CD4-positive, alpha-beta T cell treated with Interleukin-1 beta for 1 hour (primary cell): Measurements from ENCODE around the gene KIF24.
A peak's percentile ranks its signal among the peaks of the same experiment; 100 is the strongest.
"Not testable (repeated sequence)": the region's sequence is repeated elsewhere in the genome, so short reads cannot be mapped to it uniquely, and the experiment has no call there.

Experiments used
- DNase-seq, 2 donors: peaks; one replicate each; pipeline ENCODE4 v3.0.0-alpha.2; 2020 to 2022

The KIF24 gene, protein sequence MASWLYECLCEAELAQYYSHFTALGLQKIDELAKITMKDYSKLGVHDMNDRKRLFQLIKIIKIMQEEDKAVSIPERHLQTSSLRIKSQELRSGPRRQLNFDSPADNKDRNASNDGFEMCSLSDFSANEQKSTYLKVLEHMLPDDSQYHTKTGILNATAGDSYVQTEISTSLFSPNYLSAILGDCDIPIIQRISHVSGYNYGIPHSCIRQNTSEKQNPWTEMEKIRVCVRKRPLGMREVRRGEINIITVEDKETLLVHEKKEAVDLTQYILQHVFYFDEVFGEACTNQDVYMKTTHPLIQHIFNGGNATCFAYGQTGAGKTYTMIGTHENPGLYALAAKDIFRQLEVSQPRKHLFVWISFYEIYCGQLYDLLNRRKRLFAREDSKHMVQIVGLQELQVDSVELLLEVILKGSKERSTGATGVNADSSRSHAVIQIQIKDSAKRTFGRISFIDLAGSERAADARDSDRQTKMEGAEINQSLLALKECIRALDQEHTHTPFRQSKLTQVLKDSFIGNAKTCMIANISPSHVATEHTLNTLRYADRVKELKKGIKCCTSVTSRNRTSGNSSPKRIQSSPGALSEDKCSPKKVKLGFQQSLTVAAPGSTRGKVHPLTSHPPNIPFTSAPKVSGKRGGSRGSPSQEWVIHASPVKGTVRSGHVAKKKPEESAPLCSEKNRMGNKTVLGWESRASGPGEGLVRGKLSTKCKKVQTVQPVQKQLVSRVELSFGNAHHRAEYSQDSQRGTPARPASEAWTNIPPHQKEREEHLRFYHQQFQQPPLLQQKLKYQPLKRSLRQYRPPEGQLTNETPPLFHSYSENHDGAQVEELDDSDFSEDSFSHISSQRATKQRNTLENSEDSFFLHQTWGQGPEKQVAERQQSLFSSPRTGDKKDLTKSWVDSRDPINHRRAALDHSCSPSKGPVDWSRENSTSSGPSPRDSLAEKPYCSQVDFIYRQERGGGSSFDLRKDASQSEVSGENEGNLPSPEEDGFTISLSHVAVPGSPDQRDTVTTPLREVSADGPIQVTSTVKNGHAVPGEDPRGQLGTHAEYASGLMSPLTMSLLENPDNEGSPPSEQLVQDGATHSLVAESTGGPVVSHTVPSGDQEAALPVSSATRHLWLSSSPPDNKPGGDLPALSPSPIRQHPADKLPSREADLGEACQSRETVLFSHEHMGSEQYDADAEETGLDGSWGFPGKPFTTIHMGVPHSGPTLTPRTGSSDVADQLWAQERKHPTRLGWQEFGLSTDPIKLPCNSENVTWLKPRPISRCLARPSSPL (N-terminal part only)

DNA sequence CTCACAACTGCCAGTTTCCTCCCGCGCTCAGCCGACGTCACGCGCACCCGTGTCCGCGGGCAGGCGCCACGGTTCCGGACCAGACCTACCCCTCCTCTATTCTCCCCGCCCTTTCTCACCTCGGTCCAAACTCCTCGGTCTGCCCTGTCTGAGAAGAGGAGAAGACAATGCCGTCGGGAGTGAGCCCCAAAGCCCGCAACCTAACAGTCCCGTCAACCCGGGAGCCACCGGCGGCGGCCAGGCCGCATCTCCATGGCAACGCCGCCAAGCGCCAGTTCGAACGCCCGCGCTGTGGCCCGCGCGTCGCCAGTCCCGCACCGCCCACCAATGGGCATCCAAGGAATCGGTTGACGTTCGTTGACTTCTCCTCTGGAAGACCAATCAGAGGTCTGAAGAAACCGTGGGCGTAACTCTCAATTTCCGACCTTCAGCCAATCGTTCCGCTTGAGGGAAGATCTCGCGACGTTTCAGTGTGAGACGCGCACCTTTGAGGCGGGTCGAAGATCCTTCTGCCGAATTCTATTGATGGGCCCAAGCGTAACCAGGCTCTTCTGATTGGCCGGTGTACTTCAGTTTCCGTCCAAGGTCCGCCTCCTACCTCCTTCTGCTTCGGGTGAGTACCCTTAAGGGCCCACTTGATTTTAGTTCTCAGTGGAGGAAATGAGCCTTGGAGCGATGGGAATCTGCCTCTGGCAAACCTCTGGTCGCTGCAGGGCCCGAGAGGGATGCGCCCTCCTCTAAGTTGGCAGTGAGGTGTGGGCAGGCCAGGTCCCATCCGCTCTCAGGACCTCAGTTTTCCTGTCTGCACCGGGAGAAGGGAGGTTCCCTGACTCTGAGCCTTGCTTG is at the start of gene KIF24, which contains the start of gene NUDT2:
Gene KIF24, minus strand, starts transcription at position 282 of the 846 bp plus-strand sequence. CDS start 17,922 bp downstream, outside the sequence.
Gene NUDT2, plus strand, starts transcription at position 583 of the 846 bp plus-strand sequence. CDS start 9,471 bp downstream, outside the sequence.
- DNase-seq, result peak; percentile 99

DNA sequence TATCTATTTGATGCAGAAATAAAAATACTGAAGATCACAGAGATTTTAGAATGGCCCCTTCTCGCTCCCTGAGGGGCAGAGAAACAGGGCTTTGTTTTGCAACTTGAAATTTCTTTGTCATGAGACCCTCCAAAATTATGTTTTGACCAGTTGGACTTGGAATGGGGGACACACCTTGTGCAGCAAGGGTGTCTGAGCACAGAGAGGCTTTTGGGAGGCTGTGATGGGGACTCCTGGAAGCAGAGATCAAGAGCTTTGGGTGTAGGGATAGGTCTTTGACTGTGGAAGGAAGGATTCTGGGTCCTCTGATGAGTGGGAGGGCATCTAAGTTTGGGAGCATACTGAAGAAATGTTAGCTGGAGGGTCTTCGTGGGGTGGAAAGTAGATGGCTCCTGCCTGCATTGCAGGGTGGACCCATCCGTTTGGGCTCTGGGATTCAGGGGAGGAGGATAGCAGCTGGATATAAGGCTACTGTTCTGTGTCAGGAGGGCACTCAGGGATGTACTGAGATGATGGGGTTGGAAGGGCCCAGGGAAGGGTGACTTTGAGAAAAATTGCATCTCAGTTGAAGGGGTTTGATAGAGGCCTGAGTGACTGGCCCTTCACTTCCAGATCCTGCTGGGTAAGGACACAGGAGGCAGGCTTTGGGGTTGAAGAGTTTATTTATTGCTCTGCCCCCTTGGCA is 49.5 kb upstream of the KIF24 start:
- DNase-seq, result no peak

DNA sequence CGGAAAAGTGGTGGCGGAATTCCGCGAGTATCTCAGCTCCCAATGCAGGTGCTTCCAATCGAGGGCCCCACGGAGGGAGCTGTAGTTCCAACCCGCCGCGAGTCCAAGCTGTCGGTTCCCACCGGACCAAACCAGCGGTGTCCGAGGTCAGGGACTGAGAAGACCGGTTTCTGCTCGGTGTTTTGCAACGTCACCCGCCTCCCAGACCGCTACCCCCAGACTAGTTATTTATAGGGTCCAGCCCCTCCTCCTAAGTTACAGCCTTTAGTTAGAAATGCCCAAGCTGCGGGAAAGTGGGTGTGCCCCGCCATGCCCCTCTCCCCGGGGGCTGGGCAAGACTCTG is 48.3 kb upstream of the KIF24 start:
- DNase-seq, result no peak

DNA sequence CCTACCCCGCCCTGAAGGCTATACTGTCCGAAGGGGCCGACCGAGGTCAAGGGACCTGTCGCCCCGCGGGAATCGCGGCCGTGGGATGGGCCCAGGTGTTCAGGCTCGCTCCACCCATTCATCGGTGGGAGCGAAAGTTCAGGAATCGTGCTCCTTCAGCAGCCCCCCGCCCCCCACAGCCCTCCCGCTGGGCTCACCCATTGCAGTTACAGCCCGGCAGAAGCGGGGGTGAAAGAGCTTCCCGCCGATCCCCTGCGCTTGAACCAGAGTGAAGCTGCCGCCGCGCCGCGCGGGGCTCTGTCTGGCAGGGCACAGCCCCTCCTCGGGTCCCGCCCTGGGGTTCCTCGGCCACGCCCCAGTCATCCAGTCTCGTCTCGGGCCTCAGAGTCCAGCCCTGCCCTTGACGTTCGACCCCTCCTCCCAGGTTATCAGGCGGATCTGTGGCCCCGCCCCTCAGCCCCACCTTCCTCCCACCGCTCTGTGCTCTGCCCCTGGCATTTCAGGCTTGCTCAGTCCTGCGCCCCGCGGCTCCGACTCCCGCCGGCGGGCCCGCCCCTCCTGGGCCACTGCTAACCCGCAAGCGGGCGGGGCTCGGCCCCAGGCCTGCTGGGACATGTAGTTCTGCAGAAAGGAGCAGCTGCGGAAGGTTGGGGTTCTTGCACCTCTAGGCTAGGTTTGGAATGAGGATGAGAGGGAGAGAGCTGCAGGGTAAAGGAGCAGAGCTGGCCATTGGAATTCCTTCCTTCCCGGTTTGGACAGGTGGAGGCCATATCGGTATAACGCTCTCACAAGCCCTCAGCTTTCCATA is 47.7 kb upstream of the KIF24 start, which contains the start of gene MYORG:
Gene MYORG, minus strand, starts transcription at position 303 of the 808 bp plus-strand sequence. CDS start 3,955 bp downstream, outside the sequence.
- DNase-seq, result peak; percentile 98

DNA sequence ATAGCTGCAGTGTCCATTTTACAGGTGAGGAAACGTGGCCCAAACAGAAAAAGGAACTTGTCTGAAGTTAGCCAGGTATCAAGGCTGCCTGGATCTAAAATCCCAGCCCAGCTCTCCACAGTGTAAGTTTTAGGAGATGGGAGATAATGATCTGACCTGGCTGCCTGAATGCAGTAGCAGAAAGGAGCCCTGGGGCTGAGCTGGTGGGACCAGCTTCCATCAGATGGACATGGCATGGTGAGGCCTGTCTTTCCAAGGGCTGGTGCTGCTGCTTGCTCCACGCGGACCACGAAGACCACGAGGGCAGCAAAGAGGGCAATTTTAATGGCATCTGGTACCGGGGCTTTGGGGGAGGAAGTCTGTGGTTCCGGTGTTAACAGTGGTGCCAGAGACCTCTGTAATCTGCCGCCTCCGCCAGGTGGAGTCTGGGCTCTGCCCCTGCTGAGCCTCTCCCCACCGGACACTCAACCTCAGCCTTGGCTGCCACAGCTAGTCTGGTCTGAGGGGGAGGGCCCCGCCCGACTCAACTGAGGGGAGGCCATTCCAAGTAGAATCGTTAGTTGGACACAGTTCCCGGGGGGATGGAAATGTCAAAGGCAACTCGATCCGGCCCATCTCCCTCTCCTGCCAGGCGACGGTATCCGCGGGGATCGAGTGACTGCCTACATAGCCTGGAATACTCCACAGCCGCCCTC is 47.0 kb upstream of the KIF24 start:
- peak; percentile 62 to 65 for DNase-seq

DNA sequence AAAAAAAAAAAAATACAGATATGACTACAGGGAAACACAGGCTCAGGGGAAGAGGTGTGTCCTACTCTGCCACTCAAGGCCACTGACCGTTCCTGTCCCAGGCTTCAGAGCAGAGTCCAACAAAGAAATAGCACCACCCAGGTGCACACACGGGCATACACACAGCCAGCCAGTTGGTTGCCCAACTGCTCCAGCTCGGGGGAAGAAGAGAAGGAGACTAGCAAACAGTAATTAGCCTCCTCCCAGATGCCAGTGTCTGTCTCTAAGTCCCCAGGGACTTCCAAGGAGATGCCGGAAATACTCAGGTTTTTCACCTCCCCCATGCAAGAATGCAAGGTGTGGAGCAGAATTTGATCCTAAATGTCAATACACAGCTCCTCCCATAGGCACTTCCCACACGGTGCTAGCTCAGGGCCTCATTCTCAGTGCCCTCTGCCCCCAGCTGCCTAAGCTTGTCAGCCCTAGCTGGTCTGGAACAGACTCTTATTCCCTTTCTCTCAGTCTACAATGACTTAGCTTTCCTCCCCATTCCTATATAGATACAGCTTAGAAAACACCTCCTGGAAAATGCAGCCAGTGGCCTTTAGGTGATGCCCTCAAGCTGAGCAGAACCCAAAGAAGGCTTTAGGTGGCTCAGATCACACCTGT is 46.0 kb upstream of the KIF24 start:
- DNase-seq, result no peak

DNA sequence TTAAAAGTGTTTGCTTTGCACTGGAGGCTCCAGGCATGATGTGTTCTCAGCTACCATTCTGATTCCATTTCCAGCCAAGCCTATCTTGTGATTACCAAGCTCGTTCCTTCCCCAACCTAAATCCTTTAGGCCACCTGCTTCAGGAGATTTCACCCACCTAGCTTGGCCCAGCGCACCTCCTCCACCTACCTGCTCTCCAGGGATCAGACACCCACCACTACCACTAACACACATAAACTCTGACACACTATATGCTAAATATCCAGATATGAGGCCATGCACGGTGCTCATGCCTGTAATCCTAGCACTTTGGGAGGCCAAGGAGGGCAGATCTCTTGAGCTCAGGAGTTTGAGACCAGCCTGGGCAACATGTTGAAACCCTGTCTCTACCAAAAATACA is 45.3 kb upstream of the KIF24 start:
- DNase-seq, result no peak

DNA sequence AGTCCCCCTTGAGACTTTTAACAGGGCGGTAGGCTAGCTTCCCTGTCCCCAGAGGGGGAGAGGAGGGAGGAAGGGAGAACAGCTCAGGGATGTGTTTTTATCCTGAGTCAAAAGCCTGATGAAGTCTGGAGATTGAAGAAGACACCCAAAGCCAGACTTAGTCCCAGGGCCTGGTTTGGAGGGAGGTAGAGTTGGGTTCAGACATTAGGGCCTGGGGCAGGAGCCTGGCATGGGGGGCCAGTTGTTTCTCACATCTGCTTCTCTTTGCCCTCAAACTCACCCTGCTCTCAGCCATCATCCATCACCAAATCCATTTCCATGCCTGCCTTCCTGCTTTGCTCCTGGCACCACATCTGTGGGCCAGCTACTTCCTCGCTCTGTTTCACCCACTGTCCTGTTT is 44.7 kb upstream of the KIF24 start:
- no peak for DNase-seq

DNA sequence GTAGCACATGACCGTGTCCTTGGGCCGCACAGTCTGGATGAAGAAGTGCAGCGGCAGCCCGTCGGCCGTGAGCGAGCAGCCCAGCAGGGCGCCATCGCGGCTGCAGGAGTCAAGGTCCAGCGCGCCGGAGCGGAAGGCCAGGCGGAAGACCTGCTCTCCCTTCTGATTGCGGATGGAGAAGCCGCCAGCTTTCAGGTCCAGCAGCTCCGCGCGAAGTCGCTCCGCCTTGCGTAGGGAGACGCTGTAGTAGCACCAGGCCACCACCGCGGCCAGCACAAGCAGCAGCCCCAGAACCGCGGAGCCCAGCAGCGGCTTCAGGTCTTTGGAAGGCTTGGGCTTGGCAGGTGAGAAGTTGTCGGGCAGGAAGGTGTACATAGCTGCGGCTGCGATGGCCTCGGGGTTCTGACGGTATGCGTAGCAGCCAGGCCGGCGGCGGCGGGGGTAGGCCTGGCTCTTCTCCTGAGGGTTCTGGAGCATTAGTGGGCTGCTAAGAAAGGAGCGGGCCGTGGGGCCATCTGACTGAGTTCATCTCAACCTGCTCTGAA is 43.5 kb upstream of the KIF24 start:
- no peak for DNase-seq

DNA sequence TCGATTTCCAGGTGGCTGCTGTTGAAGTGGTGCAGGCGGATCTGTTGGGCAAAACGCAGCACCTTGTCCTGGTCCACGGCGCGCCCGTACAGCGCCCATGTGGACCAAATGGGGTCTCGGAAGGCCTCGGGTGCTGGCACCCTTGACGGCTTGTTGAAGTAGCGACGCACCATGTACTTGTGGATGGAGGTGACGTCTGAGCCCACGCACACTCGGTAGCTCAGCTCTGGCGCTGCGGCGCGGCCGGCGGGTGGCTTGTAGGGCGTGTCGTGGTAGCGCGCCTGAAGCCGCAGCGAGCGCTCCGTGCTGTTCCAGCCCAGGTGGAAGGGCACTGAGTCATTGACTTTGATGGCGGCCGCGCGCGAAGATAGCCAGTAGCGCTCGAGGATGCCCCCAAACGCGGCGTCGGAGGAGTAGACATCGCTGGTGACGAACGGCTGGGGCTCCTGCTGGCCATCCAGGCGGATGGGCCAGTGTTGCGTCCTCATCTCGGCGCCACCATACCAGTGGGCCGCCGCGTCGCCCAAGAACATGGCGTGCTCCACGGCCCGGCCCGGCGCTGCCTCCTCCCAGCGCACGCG is 42.9 kb upstream of the KIF24 start:
- no peak for DNase-seq

DNA sequence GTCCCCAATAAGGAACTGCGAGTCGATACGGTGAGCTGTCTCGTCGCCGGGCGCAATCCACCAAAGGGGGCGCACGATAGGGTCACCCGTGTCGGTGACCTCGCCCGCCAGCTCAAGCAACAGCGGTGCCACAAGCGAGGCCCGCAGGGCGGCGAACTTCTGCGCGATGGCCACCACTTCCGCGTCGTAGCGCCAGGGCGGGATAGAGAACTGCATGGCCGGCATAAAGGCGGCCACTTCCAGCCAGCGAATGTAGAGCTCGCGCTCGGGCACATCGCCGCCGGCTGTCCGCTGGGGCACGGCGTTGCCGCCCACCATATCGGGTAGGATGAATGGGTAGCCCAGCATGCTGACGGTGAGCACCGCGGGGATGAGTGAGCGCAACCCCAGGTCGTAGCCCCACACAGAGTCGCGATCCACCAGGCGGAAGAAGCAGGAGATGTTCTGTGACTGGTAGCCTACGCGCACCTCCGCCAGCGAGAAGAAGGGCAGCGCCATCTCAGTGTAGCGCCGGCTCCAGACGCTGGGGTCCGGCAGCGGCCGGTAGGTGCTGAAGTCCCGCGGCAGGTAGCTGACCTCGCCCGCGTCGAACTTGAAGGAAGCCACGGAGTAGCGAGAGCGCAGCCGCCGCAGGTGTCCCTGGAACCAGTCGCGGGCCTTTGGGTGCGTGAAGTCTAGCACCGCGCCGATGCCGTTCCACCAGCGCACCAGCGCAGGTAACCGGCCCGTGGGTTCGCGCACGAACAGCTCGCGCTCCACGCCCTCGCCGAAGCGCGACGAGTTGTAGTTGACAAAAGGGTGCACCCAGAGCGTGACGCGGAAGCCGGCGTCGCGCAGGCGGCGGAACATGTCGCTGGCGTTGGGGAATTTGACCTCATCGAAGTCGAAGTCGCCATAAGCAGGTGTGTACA is 42.2 kb upstream of the KIF24 start:
- peak; percentile 31 to 42 for DNase-seq

DNA sequence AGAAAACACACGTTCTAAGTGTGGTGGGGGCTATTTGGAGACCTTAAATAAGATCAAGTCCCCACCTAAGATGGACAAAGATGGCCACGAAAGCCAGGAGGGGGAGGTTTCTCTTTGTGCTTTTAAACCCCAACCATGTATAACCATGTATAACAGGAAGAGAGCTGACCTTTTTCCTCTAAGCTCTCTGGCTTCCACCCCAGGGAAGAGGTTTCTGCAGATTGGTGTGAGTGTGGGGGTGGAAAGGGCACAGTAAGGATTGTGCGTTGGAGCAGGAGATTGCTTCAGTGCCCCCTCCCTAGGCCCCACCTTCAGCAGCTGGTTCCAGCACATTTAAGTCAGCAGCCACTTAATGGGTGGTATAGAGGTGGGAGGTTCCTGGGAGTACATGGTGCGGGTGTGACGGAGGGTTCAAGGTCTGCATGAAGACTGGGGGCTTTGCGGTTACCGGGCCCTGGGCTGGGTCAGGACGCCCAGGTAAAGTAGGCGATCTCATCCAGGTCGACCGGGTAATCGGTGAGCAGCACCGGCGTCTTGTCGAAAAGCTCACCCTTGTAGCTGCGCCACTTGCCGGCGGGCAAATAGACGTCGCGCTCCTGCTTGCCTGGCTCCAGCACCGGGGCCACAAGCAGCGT is 41.4 kb upstream of the KIF24 start:
- DNase-seq, result no peak

DNA sequence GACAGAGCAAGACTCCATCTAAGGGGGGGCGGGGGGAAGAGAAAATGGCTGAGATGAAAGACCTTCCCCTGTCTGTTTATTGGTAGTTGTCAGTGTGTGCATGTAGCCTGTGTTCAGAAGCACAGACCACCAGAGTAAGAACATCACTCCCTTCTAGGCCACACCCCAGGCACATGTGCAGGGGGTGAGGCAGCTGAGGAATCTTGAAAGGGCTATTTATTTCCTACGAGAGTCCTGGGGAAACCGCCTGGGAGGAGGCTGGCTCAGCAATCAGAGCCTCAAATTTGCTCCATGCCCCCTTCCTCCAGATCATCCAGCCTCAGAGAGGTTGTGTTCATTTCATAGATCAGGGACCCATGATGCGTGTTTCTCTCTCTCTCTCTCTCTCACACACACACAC is 40.6 kb upstream of the KIF24 start:
- DNase-seq, result no peak

DNA sequence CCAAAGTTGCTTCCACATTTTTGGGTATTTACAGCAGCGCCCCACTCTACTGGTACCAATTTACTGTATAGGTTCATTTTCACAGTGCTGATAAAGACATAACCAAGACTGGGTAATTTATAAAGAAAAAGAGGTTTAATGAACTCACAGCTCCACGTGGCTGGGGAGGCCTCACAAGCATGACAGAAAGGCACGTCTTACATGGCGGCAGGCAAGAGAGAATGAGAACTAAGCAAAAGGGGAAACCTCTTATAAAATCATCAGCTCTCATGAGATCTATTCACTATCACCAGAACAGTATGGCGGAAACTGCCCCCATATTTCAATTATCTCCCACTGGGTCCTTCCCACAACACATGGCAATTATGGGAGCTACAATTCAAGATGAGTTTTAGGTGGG is 39.7 kb upstream of the KIF24 start:
- not testable (repeated sequence) for DNase-seq

DNA sequence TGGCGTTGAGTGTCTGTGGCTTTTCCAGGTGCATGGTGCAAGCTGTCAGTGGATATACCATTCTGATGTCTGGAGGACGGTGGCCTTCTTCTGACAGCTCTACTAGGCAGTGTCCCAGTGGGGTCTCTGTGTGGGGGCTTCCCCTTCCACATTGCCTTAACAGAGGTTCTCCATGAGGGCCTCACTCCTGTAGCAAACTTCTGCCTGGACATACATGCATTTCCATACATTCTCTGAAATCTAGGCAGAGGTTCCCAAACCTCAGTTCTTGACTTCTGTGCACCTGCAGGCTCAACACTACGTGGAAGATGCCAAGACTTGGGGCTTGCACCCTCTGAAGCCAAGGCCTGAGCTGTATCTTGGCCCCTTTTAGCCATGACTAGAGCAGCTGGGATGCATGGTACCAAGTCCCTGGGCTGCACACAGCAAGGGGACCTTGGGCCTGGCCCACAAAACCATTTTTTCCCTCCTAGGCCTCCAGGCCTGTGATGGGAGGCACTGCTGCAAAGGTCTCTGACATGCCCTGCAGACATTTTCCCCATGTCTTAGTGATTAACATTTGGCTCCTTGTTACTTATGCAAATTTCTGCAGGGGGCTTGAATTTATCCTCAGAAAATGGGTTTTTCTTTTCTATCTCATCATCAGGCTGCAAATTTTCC is 38.8 kb upstream of the KIF24 start:
- not testable (repeated sequence) for DNase-seq

DNA sequence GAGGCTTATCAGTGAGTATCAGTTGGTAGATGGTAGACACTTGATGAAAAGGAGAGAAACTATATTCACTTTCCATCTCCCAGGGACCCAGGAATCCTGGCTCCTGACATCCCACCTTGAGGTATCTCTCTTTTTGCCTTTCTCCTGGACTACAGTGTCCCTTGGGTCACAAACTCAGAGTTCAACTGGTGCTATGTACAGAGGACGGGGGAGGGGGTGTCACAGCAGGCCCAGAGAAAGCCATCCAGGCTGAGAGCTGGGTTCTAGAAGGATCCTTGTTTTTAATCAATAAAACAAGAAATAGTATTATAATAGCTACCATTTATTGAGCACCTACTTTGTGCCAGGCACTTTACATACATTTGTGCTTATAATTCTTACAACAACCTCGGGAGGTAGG is 37.3 kb upstream of the KIF24 start:
- DNase-seq, result no peak
